ENCODE measurements around the gene C1orf21. TPM values are rescaled to one million over a fixed set of nuclear protein-coding genes. Genes with fewer than 3 reads are reported as not detected.

C1orf21 gene
- polyA plus RNA-seq, 1 experiment: 4.3 TPM

DNA sequence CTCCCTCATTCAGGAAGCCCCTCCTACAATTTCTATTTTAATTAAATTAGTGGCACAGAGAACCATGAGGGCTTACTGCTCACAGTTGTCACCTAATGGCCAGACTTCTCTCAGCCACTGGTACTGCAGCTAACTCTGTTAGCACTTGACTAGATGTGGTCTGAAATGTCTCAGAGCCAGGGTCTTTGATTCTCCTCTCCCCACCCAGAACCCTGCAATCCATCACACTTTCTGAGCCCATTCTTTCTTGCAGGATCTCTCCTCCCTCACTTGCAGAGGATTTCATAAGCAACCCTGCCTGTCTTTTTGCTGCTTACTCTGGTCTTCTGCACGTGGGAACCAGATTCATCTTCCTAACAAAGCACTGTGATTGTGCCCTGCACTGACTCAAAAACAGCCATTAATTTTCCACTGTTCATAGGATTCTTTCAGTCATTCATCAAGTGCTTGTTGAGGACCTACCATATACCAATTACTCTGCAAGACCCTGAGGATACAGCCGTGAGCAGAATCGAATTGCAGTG is 259.4 kb downstream of the C1orf21 start:
- no peak overlapping the region for H3K4me3 ChIP-seq (ENCODE audit: low read depth, low read length)
- ChIA-PET CTCF (interaction anchor here (0.6 kb wide), 1 partner anchor 66 kb away, joined by 3 read pairs; no protein-coding TSS in a partner anchor), POLR2A (no interaction called here)
- no peak for DNase-seq (ENCODE audit: low read depth)
- peaks cover 1% of the 10 kb centered on the region for H3K27me3 ChIP-seq (ENCODE audit: control insufficient read depth, insufficient read depth, low read length)
- TF ChIP-seq, protein P1, sequence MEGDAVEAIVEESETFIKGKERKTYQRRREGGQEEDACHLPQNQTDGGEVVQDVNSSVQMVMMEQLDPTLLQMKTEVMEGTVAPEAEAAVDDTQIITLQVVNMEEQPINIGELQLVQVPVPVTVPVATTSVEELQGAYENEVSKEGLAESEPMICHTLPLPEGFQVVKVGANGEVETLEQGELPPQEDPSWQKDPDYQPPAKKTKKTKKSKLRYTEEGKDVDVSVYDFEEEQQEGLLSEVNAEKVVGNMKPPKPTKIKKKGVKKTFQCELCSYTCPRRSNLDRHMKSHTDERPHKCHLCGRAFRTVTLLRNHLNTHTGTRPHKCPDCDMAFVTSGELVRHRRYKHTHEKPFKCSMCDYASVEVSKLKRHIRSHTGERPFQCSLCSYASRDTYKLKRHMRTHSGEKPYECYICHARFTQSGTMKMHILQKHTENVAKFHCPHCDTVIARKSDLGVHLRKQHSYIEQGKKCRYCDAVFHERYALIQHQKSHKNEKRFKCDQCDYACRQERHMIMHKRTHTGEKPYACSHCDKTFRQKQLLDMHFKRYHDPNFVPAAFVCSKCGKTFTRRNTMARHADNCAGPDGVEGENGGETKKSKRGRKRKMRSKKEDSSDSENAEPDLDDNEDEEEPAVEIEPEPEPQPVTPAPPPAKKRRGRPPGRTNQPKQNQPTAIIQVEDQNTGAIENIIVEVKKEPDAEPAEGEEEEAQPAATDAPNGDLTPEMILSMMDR (IDR thresholded peaks at IDR 0.05; ENCODE audit: insufficient read depth, low read depth, low read length): no peak
- no peaks in the 10 kb centered on the region for H3K36me3 ChIP-seq (ENCODE audit: control insufficient read depth, insufficient read depth, low read length)

GRCh38 chr1:184646824-184647223 is 260.0 kb downstream of the C1orf21 start:
- DNase-seq (ENCODE audit: low read depth): no peak
- no peak overlapping the region for H3K4me3 ChIP-seq (ENCODE audit: low read depth, low read length)
- POLR2A ChIA-PET: no interaction called here
- CTCF ChIA-PET: interaction anchor here (1.0 kb wide), 1 partner anchor 59 kb away, joined by 3 read pairs; no protein-coding TSS in a partner anchor
- peaks cover 1% of the 10 kb centered on the region for H3K27me3 ChIP-seq (ENCODE audit: control insufficient read depth, insufficient read depth, low read length)
- TF ChIP-seq, protein P1 (IDR thresholded peaks at IDR 0.05; ENCODE audit: insufficient read depth, low read depth, low read length): no peak
- no peaks in the 10 kb centered on the region for H3K36me3 ChIP-seq (ENCODE audit: control insufficient read depth, insufficient read depth, low read length)

DNA sequence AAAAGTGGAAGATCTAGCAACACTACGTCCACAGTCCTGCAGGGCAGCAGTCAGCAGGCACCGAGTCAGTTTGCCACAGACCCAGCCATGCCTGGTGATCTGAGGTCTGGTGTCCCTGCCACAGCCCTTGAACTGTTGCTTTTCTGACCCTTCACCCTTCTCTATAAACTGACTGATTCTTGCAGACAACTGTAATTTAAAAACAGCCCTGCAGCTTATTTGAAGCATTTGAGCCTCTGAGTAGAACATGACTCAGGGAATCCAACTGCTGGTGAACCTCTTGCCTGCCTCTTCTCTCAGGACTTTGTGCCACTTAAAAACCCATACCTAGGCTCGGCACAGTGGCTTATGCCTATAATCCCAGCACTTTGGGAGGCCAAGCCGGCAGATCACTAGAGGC is 260.6 kb downstream of the C1orf21 start:
- ChIA-PET CTCF (interaction anchor here (1.0 kb wide), 1 partner anchor 60 kb away, joined by 3 read pairs; no protein-coding TSS in a partner anchor), POLR2A (no interaction called here)
- Histone ChIP-seq H3K27me3 (ENCODE audit: control insufficient read depth, insufficient read depth, low read length) (no peaks in the 10 kb centered on the region; the same call in none of the 2 replicates), H3K4me3 (ENCODE audit: low read depth, low read length) (no peak overlapping the region), H3K36me3 (ENCODE audit: control insufficient read depth, insufficient read depth, low read length) (no peaks in the 10 kb centered on the region)
- TF ChIP-seq, protein P1 (IDR thresholded peaks at IDR 0.05; ENCODE audit: insufficient read depth, low read depth, low read length): no peak
- no peak for DNase-seq (ENCODE audit: low read depth)

DNA sequence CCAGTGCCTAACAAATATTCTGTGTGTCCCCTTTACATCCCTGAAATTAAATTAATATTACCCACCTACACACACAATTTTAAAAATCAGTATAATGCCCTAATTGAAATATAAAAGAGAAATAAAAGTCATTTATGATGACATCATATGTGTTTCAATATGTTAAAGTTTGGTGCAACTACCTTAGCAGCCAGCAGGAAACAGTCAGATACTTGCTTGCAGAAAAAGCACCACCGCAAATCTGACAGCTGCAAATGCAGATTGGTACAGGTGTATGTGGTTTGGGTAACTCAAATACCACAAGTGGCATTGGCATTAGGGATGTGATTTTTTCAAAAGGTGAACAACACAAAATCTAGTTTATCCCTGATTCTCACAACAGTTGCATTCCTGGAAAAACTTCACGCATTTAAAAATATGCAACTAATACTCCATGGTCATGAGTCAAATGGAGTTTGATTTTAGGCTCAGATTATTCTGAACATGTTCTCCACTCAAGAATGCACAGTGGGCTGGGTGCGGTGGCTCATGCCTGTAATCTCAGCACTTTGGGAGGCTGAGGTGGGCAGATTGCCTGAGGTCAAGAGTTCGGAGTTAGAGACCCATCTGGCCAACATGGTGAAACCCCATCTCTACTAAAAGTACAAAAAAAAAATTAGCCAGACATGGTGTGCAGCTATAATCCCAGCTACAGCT is 261.5 kb downstream of the C1orf21 start:
- no peak overlapping the region for H3K4me3 ChIP-seq (ENCODE audit: low read depth, low read length)
- CTCF ChIA-PET: no interaction called here
- TF ChIP-seq, protein P1 (IDR thresholded peaks at IDR 0.05; ENCODE audit: insufficient read depth, low read depth, low read length): no peak
- POLR2A ChIA-PET: no interaction called here
- DNase-seq (ENCODE audit: low read depth): no peak
- no peaks in the 10 kb centered on the region for H3K36me3 ChIP-seq (ENCODE audit: control insufficient read depth, insufficient read depth, low read length)
- no peaks in the 10 kb centered on the region; the same call in 1 of the 2 replicates for H3K27me3 ChIP-seq (ENCODE audit: control insufficient read depth, insufficient read depth, low read length)

DNA sequence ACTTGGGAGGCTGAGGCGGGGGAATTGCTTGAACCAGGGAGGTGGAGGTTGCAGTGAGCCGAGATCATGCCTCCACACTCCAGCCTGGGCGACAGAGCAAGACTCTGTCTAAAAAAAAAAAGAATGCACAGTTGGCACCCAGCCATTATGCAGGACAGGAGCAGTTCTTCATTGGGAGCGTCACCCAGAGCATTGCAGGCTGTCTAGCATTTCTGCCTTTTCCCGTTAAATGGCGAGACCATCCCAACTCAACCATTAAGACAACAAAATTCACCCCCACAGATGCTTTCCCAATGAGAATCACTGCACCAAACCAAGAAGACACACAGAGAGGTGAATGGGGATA is 262.0 kb downstream of the C1orf21 start:
- Histone ChIP-seq H3K27me3 (ENCODE audit: control insufficient read depth, insufficient read depth, low read length) (no peaks in the 10 kb centered on the region; the same call in 1 of the 2 replicates), H3K36me3 (ENCODE audit: control insufficient read depth, insufficient read depth, low read length) (no peaks in the 10 kb centered on the region), H3K4me3 (ENCODE audit: low read depth, low read length) (no peak overlapping the region)
- ChIA-PET CTCF (no interaction called here), POLR2A (no interaction called here)
- DNase-seq (ENCODE audit: low read depth): no peak
- TF ChIP-seq, protein P1 (IDR thresholded peaks at IDR 0.05; ENCODE audit: insufficient read depth, low read depth, low read length): no peak

Measured in BJ (cell line).